B cell (primary cell): ENCODE data around the gene TTC9. TPM values are rescaled to one million over a fixed set of nuclear protein-coding genes. Genes with fewer than 3 reads are reported as not detected.

Experiments
- ATAC-seq: fragments of 200-7000 bp; cut with Tn5 transposase; one replicate; pipeline ENCODE4 v1.10.0; 2021; ENCODE audit warnings: low read depth, mild to moderate bottlenecking, moderate number of reproducible peaks, moderate library complexity
- CTCF ChIA-PET: fragments of 350-600 bp; sonication (Branson Sonifier 250); formaldehyde crosslinking; loops from one replicate; lab custom pipeline; 2021; ENCODE audit warnings: antibody characterized with exemption, inconsistent platforms; lab: Charles Lee
- POLR2A ChIA-PET: fragments of 350-600 bp; sonication (Branson Sonifier 250); formaldehyde crosslinking; loops from one replicate; lab custom pipeline; 2021; ENCODE audit warnings: antibody characterized with exemption; lab: Charles Lee
- DNase-seq: peaks from one replicate; pipeline ENCODE4 v3.0.0; 2013
- H2AFZ ChIP-seq: 2 replicates; pipeline ENCODE4 v1.6.1; 2012; ENCODE audit warnings: mild to moderate bottlenecking, low read depth, low read length; ENCODE audit not compliant: insufficient read depth, poor library complexity, severe bottlenecking
- H3K27ac ChIP-seq, 2 donors: 1 replicate in 1 of 2; 2 replicates in 1 of 2; pipeline ENCODE4 v1.5.1; 2012 to 2013; ENCODE audit warnings: low read length in 2 of 2, mild to moderate bottlenecking in 2 of 2, moderate library complexity in 1 of 2
- H3K27me3 ChIP-seq, 4 experiments: fragments of 200-600 bp in 1 of 4; sonication (generic) in 1 of 4; replicated peaks in 1 of 4; 1 replicate in 2 of 4; 2 replicates in 2 of 4; pipeline versions ENCODE4 v1.6.1 to v1.7.0; 2013 to 2016; ENCODE audit warnings: low read length in 3 of 4, mild to moderate bottlenecking in 2 of 4, mixed read lengths in 1 of 4, moderate library complexity in 1 of 4; ENCODE audit not compliant: insufficient read depth in 4 of 4, control insufficient read depth in 3 of 4; ENCODE audit errors: control extremely low read depth in 1 of 4
- H3K36me3 ChIP-seq, 2 experiments: replicated peaks in 1 of 2; 1 replicate in 1 of 2; 2 replicates in 1 of 2; pipeline versions ENCODE4 v1.6.1 to v1.7.1; 2013; ENCODE audit warnings: low read length in 1 of 2; ENCODE audit not compliant: insufficient read depth in 2 of 2, control insufficient read depth in 1 of 2; ENCODE audit errors: control extremely low read depth in 1 of 2, extremely low read depth in 1 of 2
- H3K4me1 ChIP-seq, 2 donors: fragments of 200-600 bp in 1 of 2; sonication (generic) in 1 of 2; 1 replicate in 1 of 2; 2 replicates in 1 of 2; pipeline versions ENCODE4 v1.5.1 to v1.6.1; 2013 to 2017; ENCODE audit warnings: low read length in 2 of 2; ENCODE audit not compliant: control insufficient read depth in 2 of 2, insufficient read depth in 2 of 2
- H3K4me2 ChIP-seq: replicated peaks from 2 replicates; pipeline ENCODE3; 2012; ENCODE audit warnings: mild to moderate bottlenecking, low read depth, low read length; ENCODE audit not compliant: poor library complexity, severe bottlenecking
- H3K4me3 ChIP-seq, 5 experiments: fragments of 200-600 bp in 1 of 5; sonication (generic) in 1 of 5; 1 replicate in 3 of 5; 2 replicates in 2 of 5; pipeline versions ENCODE4 v1.5.1 to v1.7.0; 2011 to 2016; ENCODE audit warnings: low read length in 4 of 5, mild to moderate bottlenecking in 4 of 5, low read depth in 2 of 5, control low read depth in 1 of 5, moderate library complexity in 1 of 5; ENCODE audit not compliant: insufficient read depth in 1 of 5; ENCODE audit errors: control extremely low read depth in 1 of 5, extremely low read depth in 1 of 5
- H3K79me2 ChIP-seq: fragments of 200-600 bp; sonication (generic); one replicate; pipeline ENCODE4 v1.6.0; 2016; ENCODE audit warnings: low read length; ENCODE audit not compliant: control insufficient read depth, insufficient read depth
- H3K9ac ChIP-seq: fragments of 200-600 bp; sonication (generic); 2 replicates; pipeline ENCODE4 v1.6.1; 2017; ENCODE audit warnings: mild to moderate bottlenecking, low read length, moderate library complexity
- H3K9me3 ChIP-seq, 3 donors: one replicate each; pipeline versions ENCODE4 v1.6.1 to v1.7.1; 2013; ENCODE audit warnings: low read length in 2 of 3; ENCODE audit not compliant: control insufficient read depth in 2 of 3, insufficient read depth in 1 of 3; ENCODE audit errors: control extremely low read depth in 1 of 3
- H4K20me1 ChIP-seq: 2 replicates; pipeline ENCODE4 v1.6.0; 2012; ENCODE audit warnings: mild to moderate bottlenecking, low read length; ENCODE audit not compliant: insufficient read depth, control insufficient read depth, poor library complexity, severe bottlenecking
- H3K27ac Mint-ChIP-seq: one replicate; pipeline ENCODE4 v1.8.0; 2021; ENCODE audit warnings: mixed read lengths
- H3K27me3 Mint-ChIP-seq: one replicate; pipeline ENCODE4 v1.8.0; 2021; ENCODE audit warnings: mixed read lengths
- H3K4me1 Mint-ChIP-seq: one replicate; pipeline ENCODE4 v1.8.0; 2021; ENCODE audit warnings: mixed read lengths
- H3K4me3 Mint-ChIP-seq: one replicate; pipeline ENCODE4 v1.8.0; 2021; ENCODE audit warnings: mixed read lengths
- H3K9me3 Mint-ChIP-seq: one replicate; pipeline ENCODE4 v1.8.0; 2022; ENCODE audit warnings: mixed read lengths; ENCODE audit not compliant: insufficient read depth
- EZH2 ChIP-seq: IDR thresholded peaks from 2 replicates; pipeline ENCODE4 v1.6.1; 2012; ENCODE audit warnings: borderline replicate concordance, low read depth, mild to moderate bottlenecking, moderate library complexity, low read length; ENCODE audit not compliant: insufficient read depth, poor library complexity, severe bottlenecking
- WGBS: methylation state at CpG from one replicate; pipeline ENCODE4 v1.1.5; 2013; ENCODE audit warnings: missing lambda C conversion rate; ENCODE audit not compliant: insufficient coverage; 5-methylcytosine and 5-hydroxymethylcytosine counted together
- intact Hi-C: fragments of 100-400 bp; cut with micrococcal nuclease; formaldehyde crosslinking; loops from one replicate; pipeline ENCODE4 v1.10.0; 2022
- polyA plus RNA-seq: library from polyadenylated mRNA; depleted of rRNA; stranded (reverse); fragments of >200 nt; gene quantifications from 2 replicates; pipeline ENCODE4 v1.2.3, GENCODE V29; 2012
- total RNA-seq, 2 donors: library from RNA; stranded (reverse); fragments of 120-200 nt in 1 of 2; gene quantifications; 1 replicate in 1 of 2; 2 replicates in 1 of 2; pipeline versions ENCODE4 v1.2.3 to v1.2.4, GENCODE V29; 2013 to 2022
- TF ChIP-seq, protein P1 (sequence below): fragments of 200-600 bp; IDR thresholded peaks from one replicate; pipeline ENCODE4 v1.8.0; 2022; ENCODE audit warnings: antibody characterized with exemption, mild to moderate bottlenecking

TTC9 gene
- total and polyA plus RNA-seq, 2 donors (not counting 1 experiment from before 2014, with no cell fraction given) = 15.3 to 16.3 TPM

DNA sequence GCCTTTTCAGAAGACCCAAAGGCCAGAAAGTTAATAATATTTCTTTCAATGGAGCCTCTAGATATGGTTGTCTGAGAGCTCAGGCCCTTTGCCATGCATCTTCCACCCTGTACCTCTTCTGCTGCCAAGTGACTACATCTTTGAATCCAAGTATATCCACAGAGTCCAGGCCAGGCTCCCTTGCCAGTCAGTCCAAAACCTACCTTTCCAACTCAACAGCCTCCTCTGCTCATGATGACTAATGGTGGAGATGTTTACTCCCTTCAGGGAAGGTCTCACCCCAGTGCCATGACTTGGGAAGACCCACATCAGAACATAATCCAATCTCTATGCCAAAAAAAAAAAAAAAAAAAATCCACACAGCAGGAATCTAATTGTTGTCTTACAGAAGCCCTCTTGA, 20.4 kb downstream of the TTC9 start:
- H3K4me3 ChIP-seq = peak overlapping the region in 1 of 5 experiments; percentile 24
- no peaks in the 10 kb centered on the region for H4K20me1 ChIP-seq
- no peak for TF ChIP-seq EZH2
- H3K9ac ChIP-seq = peak overlapping the region; percentile 25
- peaks cover 0 to 23% of the 10 kb centered on the region in 2 experiments for H3K36me3 ChIP-seq
- peak overlapping the region; percentile 70 for H3K4me3 Mint-ChIP-seq
- H3K27me3 Mint-ChIP-seq = no peaks in the 10 kb centered on the region
- intact Hi-C loops = loop anchor here (5.0 kb wide), 1 partner anchor 895 kb away; the partner anchor contains the start of gene SRSF5
- peak overlapping the region; percentile 71 for H3K4me2 ChIP-seq
- no peaks in the 10 kb centered on the region for H3K27me3 ChIP-seq
- DNase-seq = no peak
- peaks cover 98 to 100% of the 10 kb centered on the region in 2 donors for H3K4me1 ChIP-seq
- H3K9me3 ChIP-seq = no peaks in the 10 kb centered on the region
- peak overlapping the region; percentile 87 for H3K27ac Mint-ChIP-seq
- peaks cover 96% of the 10 kb centered on the region for H3K4me1 Mint-ChIP-seq
- ATAC-seq = no peak
- ChIA-PET CTCF (interaction anchor here (0.7 to 9.3 kb wide), 7 partner anchors 16 to 159 kb away, joined by 3 to 64 read pairs (median 3); partner anchors contain the start of gene TTC9), POLR2A (interaction anchor here (1.3 kb wide), 1 partner anchor 19 kb away, joined by 5 read pairs; no protein-coding TSS in a partner anchor)
- H3K79me2 ChIP-seq = peaks cover 96% of the 10 kb centered on the region
- no peaks in the 10 kb centered on the region for H3K9me3 Mint-ChIP-seq
- H3K27ac ChIP-seq = peak overlapping the region; percentile 83 to 93
- H2AFZ ChIP-seq = no peak overlapping the region

DNA sequence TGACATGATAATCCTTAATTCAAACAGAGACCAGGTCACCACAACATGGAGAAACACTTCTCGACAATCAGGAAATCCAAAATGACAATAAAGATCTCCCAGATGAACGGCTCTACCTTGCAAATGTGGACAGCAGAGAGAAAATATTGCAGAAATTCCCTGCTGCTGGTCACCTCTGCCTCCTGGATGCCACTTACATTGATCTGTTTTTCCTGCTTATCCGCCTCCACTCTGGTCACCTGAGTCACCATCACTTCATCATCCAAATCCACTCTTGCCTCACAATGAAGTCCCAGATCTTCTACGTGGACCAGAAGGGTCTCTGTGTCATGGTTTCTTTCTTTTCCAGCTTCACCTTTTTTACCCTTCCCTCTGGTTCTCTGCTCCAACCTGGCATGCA, 21.1 kb downstream of the TTC9 start:
- Mint-ChIP-seq H3K4me3 (peak overlapping the region; percentile 70), H3K4me1 (peaks cover 98% of the 10 kb centered on the region), H3K27me3 (no peaks in the 10 kb centered on the region), H3K9me3 (no peaks in the 10 kb centered on the region), H3K27ac (peak overlapping the region; percentile 87)
- CTCF ChIA-PET = interaction anchor here (0.9 to 1.2 kb wide), 3 partner anchors 20 to 155 kb away, joined by 3 read pairs; no protein-coding TSS in a partner anchor
- DNase-seq = no peak
- intact Hi-C loops = loop anchor here (5.0 kb wide), 1 partner anchor 896 kb away; the partner anchor contains the start of gene SRSF5
- peaks cover 98 to 100% of the 10 kb centered on the region in 2 donors for H3K4me1 ChIP-seq
- TF ChIP-seq EZH2 = no peak
- TF ChIP-seq, protein P1, sequence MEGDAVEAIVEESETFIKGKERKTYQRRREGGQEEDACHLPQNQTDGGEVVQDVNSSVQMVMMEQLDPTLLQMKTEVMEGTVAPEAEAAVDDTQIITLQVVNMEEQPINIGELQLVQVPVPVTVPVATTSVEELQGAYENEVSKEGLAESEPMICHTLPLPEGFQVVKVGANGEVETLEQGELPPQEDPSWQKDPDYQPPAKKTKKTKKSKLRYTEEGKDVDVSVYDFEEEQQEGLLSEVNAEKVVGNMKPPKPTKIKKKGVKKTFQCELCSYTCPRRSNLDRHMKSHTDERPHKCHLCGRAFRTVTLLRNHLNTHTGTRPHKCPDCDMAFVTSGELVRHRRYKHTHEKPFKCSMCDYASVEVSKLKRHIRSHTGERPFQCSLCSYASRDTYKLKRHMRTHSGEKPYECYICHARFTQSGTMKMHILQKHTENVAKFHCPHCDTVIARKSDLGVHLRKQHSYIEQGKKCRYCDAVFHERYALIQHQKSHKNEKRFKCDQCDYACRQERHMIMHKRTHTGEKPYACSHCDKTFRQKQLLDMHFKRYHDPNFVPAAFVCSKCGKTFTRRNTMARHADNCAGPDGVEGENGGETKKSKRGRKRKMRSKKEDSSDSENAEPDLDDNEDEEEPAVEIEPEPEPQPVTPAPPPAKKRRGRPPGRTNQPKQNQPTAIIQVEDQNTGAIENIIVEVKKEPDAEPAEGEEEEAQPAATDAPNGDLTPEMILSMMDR = no peak
- peaks cover 96% of the 10 kb centered on the region for H3K79me2 ChIP-seq
- no peaks in the 10 kb centered on the region for H4K20me1 ChIP-seq
- peaks cover 0 to 27% of the 10 kb centered on the region in 2 experiments for H3K36me3 ChIP-seq
- H3K9ac ChIP-seq = no peak overlapping the region
- peak overlapping the region; percentile 71 for H3K4me2 ChIP-seq
- peak overlapping the region; percentile 34 to 93 for H3K27ac ChIP-seq
- H3K9me3 ChIP-seq = no peaks in the 10 kb centered on the region
- POLR2A ChIA-PET = interaction anchor here (1.1 to 1.4 kb wide), 2 partner anchors 8 to 22 kb away, joined by 4 to 13 read pairs; partner anchors contain the start of gene TTC9
- WGBS = 95% methylated on average over 4 of the region's 4 CpGs
- H3K4me3 ChIP-seq = peak overlapping the region in 1 of 5 experiments; percentile 12
- no peaks in the 10 kb centered on the region for H3K27me3 ChIP-seq
- ATAC-seq = no peak
- H2AFZ ChIP-seq = no peak overlapping the region
